BJ (cell line): ENCODE results near the gene LIPI. TPM values are rescaled to one million over a fixed set of nuclear protein-coding genes. Genes with fewer than 3 reads are reported as not detected.

Source experiments
- CTCF ChIA-PET: fragments of 350-600 bp; formaldehyde crosslinking; extraction: SDS; loops from one replicate; lab custom pipeline; 2021; ENCODE audit warnings: antibody characterized with exemption, inconsistent platforms; lab: Yijun Ruan, JAX
- POLR2A ChIA-PET: fragments of 300-600 bp; sonication (Branson Sonifier 250); formaldehyde crosslinking; extraction: SDS; loops from one replicate; lab custom pipeline; 2021; ENCODE audit warnings: antibody characterized with exemption; lab: Charles Lee
- DNase-seq: peaks from one replicate; pipeline ENCODE4 v3.0.0-alpha.2; 2011; ENCODE audit warnings: low read depth
- H3K27me3 ChIP-seq: 2 replicates; pipeline ENCODE4 v1.6.0; 2011; ENCODE audit warnings: low read length; ENCODE audit not compliant: control insufficient read depth, insufficient read depth
- H3K36me3 ChIP-seq: 2 replicates; pipeline ENCODE4 v1.5.1; 2011; ENCODE audit warnings: low read length; ENCODE audit not compliant: control insufficient read depth, insufficient read depth
- H3K4me3 ChIP-seq: 2 replicates; pipeline ENCODE4 v1.5.1; 2011; ENCODE audit warnings: low read depth, mild to moderate bottlenecking, control low read depth, low read length
- polyA plus RNA-seq: library from polyadenylated mRNA; depleted of rRNA; stranded (reverse); fragments of >200 nt; gene quantifications from 2 replicates; pipeline ENCODE4 v1.2.3, GENCODE V29; 2011
- TF ChIP-seq, protein P1 (sequence below): IDR thresholded peaks from 2 replicates; pipeline ENCODE4 v1.5.1; 2011; ENCODE audit warnings: low read depth, mild to moderate bottlenecking, control low read depth, inconsistent platforms, low read length, moderate library complexity; ENCODE audit not compliant: insufficient read depth

The LIPI gene
- polyA plus RNA-seq, 1 experiment = not detected

DNA sequence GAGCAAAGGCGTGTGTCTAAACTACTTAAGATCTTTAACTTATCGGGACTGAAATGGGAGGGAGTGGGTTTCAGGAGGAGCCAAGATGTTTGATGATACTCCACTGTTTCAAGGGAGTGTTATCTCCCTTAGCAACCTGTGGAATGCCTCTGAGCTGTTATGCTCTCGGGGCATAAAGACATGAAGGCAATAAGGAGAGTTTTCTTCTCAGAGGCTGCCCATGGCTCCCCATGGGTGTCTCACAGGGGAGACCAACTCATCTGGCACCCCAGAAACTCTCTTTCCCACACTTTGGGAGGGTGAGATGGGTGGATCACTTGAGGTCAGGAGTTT, 130.0 kb downstream of the LIPI start:
- POLR2A ChIA-PET = no interaction called here
- CTCF ChIA-PET = no interaction called here
- TF ChIP-seq, protein P1, sequence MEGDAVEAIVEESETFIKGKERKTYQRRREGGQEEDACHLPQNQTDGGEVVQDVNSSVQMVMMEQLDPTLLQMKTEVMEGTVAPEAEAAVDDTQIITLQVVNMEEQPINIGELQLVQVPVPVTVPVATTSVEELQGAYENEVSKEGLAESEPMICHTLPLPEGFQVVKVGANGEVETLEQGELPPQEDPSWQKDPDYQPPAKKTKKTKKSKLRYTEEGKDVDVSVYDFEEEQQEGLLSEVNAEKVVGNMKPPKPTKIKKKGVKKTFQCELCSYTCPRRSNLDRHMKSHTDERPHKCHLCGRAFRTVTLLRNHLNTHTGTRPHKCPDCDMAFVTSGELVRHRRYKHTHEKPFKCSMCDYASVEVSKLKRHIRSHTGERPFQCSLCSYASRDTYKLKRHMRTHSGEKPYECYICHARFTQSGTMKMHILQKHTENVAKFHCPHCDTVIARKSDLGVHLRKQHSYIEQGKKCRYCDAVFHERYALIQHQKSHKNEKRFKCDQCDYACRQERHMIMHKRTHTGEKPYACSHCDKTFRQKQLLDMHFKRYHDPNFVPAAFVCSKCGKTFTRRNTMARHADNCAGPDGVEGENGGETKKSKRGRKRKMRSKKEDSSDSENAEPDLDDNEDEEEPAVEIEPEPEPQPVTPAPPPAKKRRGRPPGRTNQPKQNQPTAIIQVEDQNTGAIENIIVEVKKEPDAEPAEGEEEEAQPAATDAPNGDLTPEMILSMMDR = no peak
- Histone ChIP-seq H3K27me3 (no peaks in the 10 kb centered on the region), H3K4me3 (no peak overlapping the region), H3K36me3 (no peaks in the 10 kb centered on the region)
- DNase-seq = no peak

DNA sequence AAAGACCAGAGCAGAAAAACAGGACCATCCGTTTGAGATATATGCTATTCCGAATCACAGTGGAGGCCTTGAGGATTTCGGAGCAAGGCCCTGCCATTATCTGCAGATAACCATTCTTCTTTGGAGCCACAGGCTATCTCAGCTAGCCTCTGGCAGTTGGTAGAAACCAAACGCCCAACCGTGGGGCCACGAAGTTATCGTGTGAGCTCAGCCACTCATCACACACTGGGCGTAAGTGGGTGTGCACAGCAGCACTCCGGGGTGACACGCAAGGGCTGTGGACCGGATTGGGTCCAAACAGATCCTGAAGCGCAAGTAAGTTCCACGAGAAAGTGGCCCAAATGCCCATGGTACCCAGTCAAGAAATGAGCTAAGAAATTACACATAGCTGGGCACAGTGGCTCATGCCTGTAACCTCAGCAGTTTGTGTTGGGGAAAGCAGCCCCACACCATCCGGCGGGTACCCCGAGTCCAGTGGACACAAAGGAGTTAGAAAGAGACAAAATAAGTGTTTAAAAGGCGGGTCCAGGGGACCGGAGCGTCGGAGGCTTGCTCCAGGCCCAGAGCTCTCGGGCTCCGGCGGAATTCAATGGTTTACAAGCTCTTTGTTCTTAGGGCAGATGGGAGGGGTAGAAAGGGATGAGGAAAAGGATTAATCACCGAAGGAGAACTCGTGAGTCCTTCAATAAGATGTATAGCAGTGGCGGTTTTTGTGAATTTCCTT, 130.6 kb downstream of the LIPI start:
- no peaks in the 10 kb centered on the region for H3K36me3 ChIP-seq
- no peak overlapping the region for H3K4me3 ChIP-seq
- no peaks in the 10 kb centered on the region for H3K27me3 ChIP-seq
- CTCF ChIA-PET = no interaction called here
- POLR2A ChIA-PET = no interaction called here
- TF ChIP-seq, protein P1 = no peak
- no peak for DNase-seq

DNA sequence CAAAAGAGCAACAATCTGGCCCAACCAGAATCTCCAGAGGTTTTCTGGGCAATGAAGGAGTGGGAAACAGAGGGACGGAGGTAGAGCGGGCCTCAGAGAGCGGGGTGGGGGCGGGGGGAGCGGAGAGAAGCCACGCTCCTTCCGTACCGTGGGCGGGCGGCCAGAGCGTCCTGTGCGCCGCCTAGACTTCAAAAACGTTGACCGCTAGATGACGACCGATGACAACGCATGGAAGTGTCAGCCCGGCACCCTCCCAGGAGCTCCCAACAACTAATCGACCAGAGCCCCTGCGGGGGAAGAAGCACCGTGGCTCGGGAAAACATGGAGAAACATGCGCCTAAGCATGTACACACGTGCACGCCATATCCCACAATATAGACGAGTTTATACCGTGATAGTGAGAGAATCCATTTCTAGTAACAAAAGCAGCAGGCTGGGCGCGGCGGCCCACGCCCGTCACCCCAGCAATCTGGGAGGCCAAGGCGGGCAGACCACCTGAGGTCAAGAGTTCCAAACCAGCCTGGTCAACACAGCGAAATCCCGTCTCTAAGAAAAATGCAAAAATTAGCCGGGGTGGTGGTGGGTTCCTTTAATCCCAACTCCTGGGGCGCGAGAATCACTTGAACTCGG, 131.9 kb downstream of the LIPI start:
- ChIA-PET POLR2A (no interaction called here), CTCF (no interaction called here)
- TF ChIP-seq, protein P1 = no peak
- Histone ChIP-seq H3K27me3 (no peaks in the 10 kb centered on the region), H3K4me3 (no peak overlapping the region), H3K36me3 (no peaks in the 10 kb centered on the region)
- no peak for DNase-seq

DNA sequence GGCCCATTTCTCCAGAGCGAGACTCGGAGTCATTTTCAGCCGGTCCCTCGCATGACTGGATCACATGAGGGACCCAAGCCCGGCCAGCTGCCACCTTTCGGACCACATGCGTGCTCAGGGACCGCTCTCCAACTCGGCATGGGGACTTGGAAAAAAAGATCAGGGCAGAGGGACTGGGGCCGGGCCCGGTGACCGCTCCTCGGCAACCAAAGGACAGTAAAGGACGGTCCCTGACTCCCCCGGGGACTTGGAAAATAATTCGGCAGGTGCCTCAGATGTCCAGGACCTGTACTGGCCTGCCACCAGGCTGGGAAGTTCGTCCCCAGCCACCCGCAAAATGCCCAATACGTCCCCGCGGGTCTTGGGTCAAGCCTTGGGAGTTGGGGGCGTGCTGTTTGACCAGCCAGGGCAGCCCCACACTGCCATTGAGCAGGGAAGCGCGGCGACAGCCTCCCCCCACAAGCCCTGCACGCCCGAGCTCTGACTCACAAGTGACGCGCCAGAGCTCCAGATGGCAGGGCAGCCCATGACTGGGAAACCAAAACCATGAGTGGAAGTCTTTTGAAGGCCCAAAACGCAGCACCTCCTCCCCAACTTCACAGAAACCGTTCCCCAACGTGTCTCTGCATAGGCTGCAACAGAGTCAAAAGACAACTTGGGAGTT, 134.5 kb downstream of the LIPI start:
- TF ChIP-seq, protein P1 = no peak
- ChIA-PET CTCF (no interaction called here), POLR2A (no interaction called here)
- Histone ChIP-seq H3K27me3 (no peaks in the 10 kb centered on the region), H3K4me3 (no peak overlapping the region), H3K36me3 (no peaks in the 10 kb centered on the region)
- DNase-seq = no peak

DNA sequence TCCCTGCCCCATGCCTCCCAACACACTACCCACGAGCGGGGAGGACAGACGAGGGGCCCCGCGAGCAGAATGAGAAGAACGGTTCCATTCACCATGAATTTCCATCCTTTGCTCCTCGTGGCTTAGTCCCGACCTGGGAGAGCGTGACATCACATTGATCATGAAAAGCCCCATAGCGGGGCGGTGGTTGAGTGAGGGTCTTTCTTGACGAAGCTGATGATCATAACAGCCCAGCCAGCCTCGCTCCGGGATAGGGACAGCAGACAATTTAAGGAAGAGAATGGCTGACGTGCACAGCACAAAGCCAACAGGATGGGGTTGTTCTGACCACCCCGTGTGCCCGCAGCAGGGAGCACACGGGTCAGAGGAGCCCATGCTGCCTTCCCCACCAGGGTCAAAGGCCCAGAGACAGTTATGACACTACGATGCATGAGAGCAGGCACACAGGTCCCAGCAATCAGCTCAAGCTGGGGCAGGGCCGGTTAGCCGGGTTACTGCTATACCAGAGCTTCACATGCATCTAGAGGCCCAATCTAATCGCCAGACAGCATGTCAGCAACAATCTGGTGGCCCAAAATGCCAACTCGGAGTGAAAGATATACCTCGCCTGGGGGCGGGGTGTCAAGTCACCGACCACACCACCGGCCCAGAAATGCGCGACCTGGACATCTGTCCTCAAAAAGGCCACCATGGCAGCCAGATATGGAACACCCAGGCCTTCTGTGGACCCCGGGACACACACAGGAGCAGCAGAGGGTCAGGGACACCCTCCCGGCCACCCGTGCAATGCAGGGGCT, 135.2 kb downstream of the LIPI start:
- no peak for DNase-seq
- Histone ChIP-seq H3K4me3 (no peak overlapping the region), H3K27me3 (no peaks in the 10 kb centered on the region), H3K36me3 (no peaks in the 10 kb centered on the region)
- TF ChIP-seq, protein P1 = no peak
- POLR2A ChIA-PET = no interaction called here
- CTCF ChIA-PET = no interaction called here
